ENCODE measurements around the gene NLRC5. TPM values are rescaled to one million over a fixed set of nuclear protein-coding genes. Genes with fewer than 3 reads are reported as not detected.
A peak's percentile ranks its signal among the peaks of the same experiment; 100 is the strongest.
"Not testable (repeated sequence)": the region's sequence is repeated elsewhere in the genome, so short reads cannot be mapped to it uniquely, and the experiment has no call there.

NLRC5 gene
- total and polyA plus RNA-seq, 7 experiments from 2014 or later = 76.0 to 615 (median 392) TPM

DNA sequence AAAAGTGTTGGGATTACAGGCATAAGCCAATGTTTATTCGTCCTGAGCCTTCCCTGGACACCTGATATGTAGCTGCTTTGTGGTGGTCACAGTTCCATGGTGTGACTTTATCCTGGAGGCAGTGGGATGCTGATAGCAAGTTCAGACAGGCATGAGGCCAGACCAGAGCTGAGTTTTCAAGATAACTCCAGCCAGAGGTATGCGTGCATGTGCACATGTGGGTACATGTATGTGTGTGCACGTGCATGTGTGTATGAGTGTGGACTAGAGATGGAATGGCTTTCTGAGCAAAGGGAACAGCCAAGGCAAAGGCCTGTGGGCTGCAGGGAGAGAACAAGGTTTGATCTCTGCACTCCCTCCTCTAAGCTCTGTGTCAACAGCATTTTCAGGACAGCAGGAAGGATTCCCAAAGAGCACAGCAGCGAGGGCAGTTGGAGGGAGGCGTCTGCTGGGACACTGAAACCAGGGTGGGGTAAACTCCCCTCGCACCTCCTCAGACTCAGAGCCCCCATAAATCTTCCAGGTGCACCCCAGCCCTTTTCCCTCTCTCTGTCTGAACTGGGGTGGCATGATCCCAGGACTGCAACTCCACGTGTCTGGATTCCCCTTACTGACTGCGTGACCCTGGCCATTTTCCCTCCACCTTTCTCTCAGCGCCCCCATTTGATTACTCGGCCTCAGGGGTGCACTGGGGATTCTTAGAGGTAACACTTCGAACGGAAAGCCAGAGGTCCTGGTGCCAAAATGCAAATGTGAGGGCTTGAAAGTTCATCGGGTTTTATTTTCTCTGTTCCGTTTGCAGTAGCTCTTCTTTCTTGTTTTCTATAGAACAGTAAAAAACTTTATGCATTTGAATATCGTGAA lies 15.3 kb downstream of the NLRC5 start:
- Mint-ChIP-seq H3K36me3 (peaks cover 8 to 42% (median 32%) of the 10 kb centered on the region in 5 donors), H3K4me1 (peaks cover 56 to 93% (median 79%) of the 10 kb centered on the region in 7 donors), H3K27ac (peak overlapping the region; percentile 43 to 91 (median 88)), H3K9me3 (no peaks in the 10 kb centered on the region), H3K4me3 (peak overlapping the region in 9 of 10 donors; percentile 13 to 74 (median 55)), H3K27me3 (no peaks in the 10 kb centered on the region)
- intact Hi-C loops (cut with micrococcal nuclease) = loop anchor here in 1 of 2 donors (1.0 kb wide), 1 partner anchor 10 kb away; no protein-coding TSS in a partner anchor
- Histone ChIP-seq H3K27ac (ENCODE audit: low read depth, low read length) (peak overlapping the region; percentile 54), H3K27me3 (ENCODE audit: control insufficient read depth in 2 of 2, insufficient read depth in 2 of 2, low read length in 2 of 2) (no peaks in the 10 kb centered on the region), H3K4me3 (ENCODE audit: low read length) (no peak overlapping the region), H3K36me3 (ENCODE audit: control insufficient read depth in 2 of 3, insufficient read depth in 3 of 3, low read length in 3 of 3) (peaks cover 0 to 24% (median 3%) of the 10 kb centered on the region in 3 experiments), H3K9me3 (ENCODE audit: control insufficient read depth in 2 of 3, low read length in 3 of 3) (no peaks in the 10 kb centered on the region), H3K4me1 (ENCODE audit: control insufficient read depth in 2 of 2, insufficient read depth in 2 of 2, low read length in 2 of 2) (peaks cover 63 to 68% of the 10 kb centered on the region in 2 donors)
- ATAC-seq (no peak), DNase-seq (no peak)
- POLR2A ChIA-PET = interaction anchor here (0.8 to 13.1 kb wide), 7 partner anchors 8 to 37 kb away, joined by 3 to 182 read pairs (median 5); partner anchors contain the start of gene NLRC5
- CTCF ChIA-PET = interaction anchor here (1.1 to 1.5 kb wide), 4 partner anchors 15 to 40 kb away, joined by 3 to 5 read pairs (median 4); partner anchors contain the start of gene NLRC5

DNA sequence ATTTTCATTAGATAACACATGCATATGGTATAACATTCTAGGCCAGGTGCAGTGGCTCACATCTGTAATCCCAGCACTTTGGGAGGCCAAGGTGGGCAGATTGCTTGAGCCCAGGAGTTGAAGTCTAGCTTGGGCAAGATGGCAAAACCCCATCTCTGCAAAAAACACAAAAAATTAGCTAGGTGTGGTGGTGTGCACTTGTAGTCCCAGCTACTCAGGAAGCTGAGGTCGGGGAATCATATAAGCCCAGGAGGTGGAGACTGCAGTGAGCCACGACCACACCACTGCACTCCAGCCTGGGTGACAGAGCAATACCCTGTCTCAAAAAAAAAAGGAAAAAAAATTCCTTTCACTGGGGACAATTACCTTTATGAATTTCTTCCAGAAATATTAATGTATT lies 16.2 kb downstream of the NLRC5 start:
- ATAC-seq; H3K4me3 ChIP-seq (ENCODE audit: low read length); H3K9me3 Mint-ChIP-seq; DNase-seq; H3K27me3 Mint-ChIP-seq; H3K9me3 ChIP-seq (ENCODE audit: control insufficient read depth in 2 of 3, low read length in 3 of 3); H3K27me3 ChIP-seq (ENCODE audit: control insufficient read depth in 2 of 2, insufficient read depth in 2 of 2, low read length in 2 of 2); intact Hi-C loops (cut with micrococcal nuclease): not testable (repeated sequence)
- Mint-ChIP-seq H3K36me3 (peaks cover 8 to 47% (median 39%) of the 10 kb centered on the region in 5 donors), H3K27ac (peak overlapping the region in 8 of 9 donors; percentile 38 to 91 (median 80)), H3K4me3 (peak overlapping the region in 5 of 10 donors; percentile 28 to 65 (median 56)), H3K4me1 (peaks cover 63 to 93% (median 79%) of the 10 kb centered on the region in 7 donors)
- peaks cover 63 to 69% of the 10 kb centered on the region in 2 donors for H3K4me1 ChIP-seq (ENCODE audit: control insufficient read depth in 2 of 2, insufficient read depth in 2 of 2, low read length in 2 of 2)
- ChIA-PET CTCF (interaction anchor here (1.1 to 1.5 kb wide), 5 partner anchors 16 to 41 kb away, joined by 3 to 5 read pairs (median 4); partner anchors contain the start of gene NLRC5), POLR2A (interaction anchor here (1.0 to 13.1 kb wide), 3 partner anchors 9 to 22 kb away, joined by 3 to 182 read pairs (median 102); partner anchors contain the start of gene NLRC5)
- peaks cover 0 to 24% (median 3%) of the 10 kb centered on the region in 3 experiments for H3K36me3 ChIP-seq (ENCODE audit: control insufficient read depth in 2 of 3, insufficient read depth in 3 of 3, low read length in 3 of 3)
- peak overlapping the region; percentile 34 for H3K27ac ChIP-seq (ENCODE audit: low read depth, low read length)

DNA sequence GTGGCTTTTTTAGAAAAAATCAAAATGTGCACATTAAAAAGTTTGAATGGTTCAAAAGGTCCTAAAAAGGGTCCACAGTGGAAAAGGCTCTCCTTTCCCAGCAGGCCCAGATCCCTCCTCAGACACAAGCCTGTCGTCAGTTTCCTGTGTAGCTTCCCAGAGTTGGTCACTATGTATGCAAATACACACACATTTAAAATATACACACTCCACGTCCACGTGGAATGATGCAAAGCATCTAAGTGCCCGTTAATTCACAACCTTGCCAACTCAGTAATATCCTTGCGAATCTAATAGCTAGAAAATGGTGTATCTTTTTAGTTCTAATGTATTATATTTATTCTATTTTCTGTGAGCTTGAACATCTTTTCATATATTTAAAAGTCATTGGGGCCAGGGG lies 17.7 kb downstream of the NLRC5 start:
- Mint-ChIP-seq H3K4me3 (peak overlapping the region in 6 of 10 donors; percentile 23 to 67 (median 49)), H3K9me3 (peaks cover 0 to 2% (median 0%) of the 10 kb centered on the region in 11 donors), H3K27ac (peak overlapping the region in 8 of 9 donors; percentile 21 to 94 (median 72)), H3K4me1 (peaks cover 56 to 93% (median 80%) of the 10 kb centered on the region in 7 donors), H3K27me3 (no peaks in the 10 kb centered on the region), H3K36me3 (peaks cover 8 to 45% (median 34%) of the 10 kb centered on the region in 5 donors)
- Histone ChIP-seq H3K4me3 (ENCODE audit: low read length) (no peak overlapping the region), H3K27me3 (ENCODE audit: control insufficient read depth in 2 of 2, insufficient read depth in 2 of 2, low read length in 2 of 2) (no peaks in the 10 kb centered on the region), H3K9me3 (ENCODE audit: control insufficient read depth in 2 of 3, low read length in 3 of 3) (no peaks in the 10 kb centered on the region), H3K36me3 (ENCODE audit: control insufficient read depth in 2 of 3, insufficient read depth in 3 of 3, low read length in 3 of 3) (peaks cover 0 to 24% (median 3%) of the 10 kb centered on the region in 3 experiments), H3K27ac (ENCODE audit: low read depth, low read length) (peak overlapping the region; percentile 52), H3K4me1 (ENCODE audit: control insufficient read depth in 2 of 2, insufficient read depth in 2 of 2, low read length in 2 of 2) (peaks cover 69 to 75% of the 10 kb centered on the region in 2 donors)
- intact Hi-C loops (cut with micrococcal nuclease) = no loop called here
- no peak for ATAC-seq
- ChIA-PET POLR2A (interaction anchor here (0.7 to 13.1 kb wide), 8 partner anchors 9 to 162 kb away, joined by 3 to 182 read pairs (median 8); partner anchors contain the start of gene NLRC5), CTCF (interaction anchor here (1.0 kb wide), 1 partner anchor 43 kb away, joined by 3 read pairs; no protein-coding TSS in a partner anchor)
- DNase-seq = no peak

DNA sequence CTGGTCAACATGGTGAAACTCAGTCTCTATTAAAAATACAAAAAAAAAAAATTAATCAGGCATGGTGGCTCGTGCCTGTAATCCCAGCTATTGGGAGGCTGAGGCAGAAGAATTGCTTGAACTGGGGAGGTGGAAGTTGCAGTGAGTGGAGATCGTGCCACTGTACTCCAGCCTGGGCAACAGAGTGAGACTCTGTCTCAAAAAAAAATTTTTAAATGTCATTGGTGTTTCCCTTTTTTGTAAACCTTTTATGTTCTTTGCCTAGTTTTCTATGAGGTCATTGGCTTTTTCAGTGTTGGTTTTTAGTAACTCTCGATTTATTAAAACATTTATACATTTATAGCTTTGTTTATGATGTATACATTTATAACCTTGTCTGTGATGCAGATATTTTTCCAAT lies 18.2 kb downstream of the NLRC5 start:
- Histone ChIP-seq H3K4me1 (ENCODE audit: control insufficient read depth in 2 of 2, insufficient read depth in 2 of 2, low read length in 2 of 2) (peaks cover 73 to 79% of the 10 kb centered on the region in 2 donors), H3K4me3 (ENCODE audit: low read length) (no peak overlapping the region), H3K27ac (ENCODE audit: low read depth, low read length) (peak overlapping the region; percentile 52), H3K9me3 (ENCODE audit: control insufficient read depth in 2 of 3, low read length in 3 of 3) (no peaks in the 10 kb centered on the region), H3K36me3 (ENCODE audit: control insufficient read depth in 2 of 3, insufficient read depth in 3 of 3, low read length in 3 of 3) (peaks cover 0 to 24% (median 3%) of the 10 kb centered on the region in 3 experiments), H3K27me3 (ENCODE audit: control insufficient read depth in 2 of 2, insufficient read depth in 2 of 2, low read length in 2 of 2) (no peaks in the 10 kb centered on the region)
- ChIA-PET CTCF (interaction anchor here (0.6 to 1.0 kb wide), 2 partner anchors 20 to 44 kb away, joined by 3 read pairs; no protein-coding TSS in a partner anchor), POLR2A (interaction anchor here (0.6 to 13.1 kb wide), 10 partner anchors 9 to 162 kb away, joined by 3 to 182 read pairs (median 4); partner anchors contain the start of gene NLRC5)
- peaks cover 58 to 94% (median 81%) of the 10 kb centered on the region in 7 donors for H3K4me1 Mint-ChIP-seq
- ATAC-seq = no peak
- intact Hi-C loops (cut with micrococcal nuclease) = no loop called here
- peak overlapping the region in 6 of 9 donors; percentile 21 to 94 (median 84) for H3K27ac Mint-ChIP-seq
- no peaks in the 10 kb centered on the region for H3K27me3 Mint-ChIP-seq
- no peak for DNase-seq
- peaks cover 0 to 2% (median 0%) of the 10 kb centered on the region in 11 donors for H3K9me3 Mint-ChIP-seq
- H3K4me3 Mint-ChIP-seq = peak overlapping the region in 2 of 10 donors; percentile 41 to 54
- peaks cover 8 to 46% (median 31%) of the 10 kb centered on the region in 5 donors for H3K36me3 Mint-ChIP-seq

DNA sequence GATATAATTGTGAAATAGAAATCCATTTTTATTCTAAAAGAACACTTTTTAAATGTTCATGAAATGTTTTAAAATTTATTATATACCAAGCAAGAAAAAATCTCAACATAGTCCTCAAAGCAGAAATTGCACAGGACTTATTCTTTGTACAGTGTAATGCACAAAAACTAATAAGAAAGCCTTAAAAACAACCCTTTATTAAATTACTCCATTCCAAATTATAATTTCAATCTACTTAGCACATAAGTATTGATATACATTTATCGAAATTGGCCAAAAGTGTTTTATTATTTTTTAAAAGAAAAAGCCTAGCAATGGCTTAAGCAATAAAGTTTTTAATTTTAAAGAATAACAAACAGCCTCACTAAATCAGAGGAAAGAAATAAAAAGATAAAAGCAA lies 19.1 kb downstream of the NLRC5 start:
- ChIA-PET POLR2A (interaction anchor here (1.2 to 13.1 kb wide), 6 partner anchors 8 to 32 kb away, joined by 3 to 182 read pairs (median 26); partner anchors contain the start of gene NLRC5), CTCF (no interaction called here)
- no peaks in the 10 kb centered on the region for H3K27me3 ChIP-seq (ENCODE audit: control insufficient read depth in 2 of 2, insufficient read depth in 2 of 2, low read length in 2 of 2)
- H3K4me3 ChIP-seq (ENCODE audit: low read length) = no peak overlapping the region
- Mint-ChIP-seq H3K27me3 (no peaks in the 10 kb centered on the region), H3K4me1 (peaks cover 49 to 95% (median 82%) of the 10 kb centered on the region in 7 donors), H3K4me3 (peak overlapping the region in 4 of 10 donors; percentile 31 to 66 (median 49)), H3K36me3 (peaks cover 8 to 47% (median 31%) of the 10 kb centered on the region in 5 donors), H3K9me3 (peaks cover 0 to 2% (median 0%) of the 10 kb centered on the region in 11 donors), H3K27ac (peak overlapping the region in 6 of 9 donors; percentile 62 to 97 (median 92))
- H3K9me3 ChIP-seq (ENCODE audit: control insufficient read depth in 2 of 3, low read length in 3 of 3) = no peaks in the 10 kb centered on the region
- intact Hi-C loops (cut with micrococcal nuclease) = no loop called here
- DNase-seq (no peak), ATAC-seq (no peak)
- H3K36me3 ChIP-seq (ENCODE audit: control insufficient read depth in 2 of 3, insufficient read depth in 3 of 3, low read length in 3 of 3) = peaks cover 0 to 19% (median 3%) of the 10 kb centered on the region in 3 experiments
- peaks cover 78 to 86% of the 10 kb centered on the region in 2 donors for H3K4me1 ChIP-seq (ENCODE audit: control insufficient read depth in 2 of 2, insufficient read depth in 2 of 2, low read length in 2 of 2)
- peak overlapping the region; percentile 52 for H3K27ac ChIP-seq (ENCODE audit: low read depth, low read length)
